Measurements from ENCODE around the gene CTIF.

The CTIF gene

DNA sequence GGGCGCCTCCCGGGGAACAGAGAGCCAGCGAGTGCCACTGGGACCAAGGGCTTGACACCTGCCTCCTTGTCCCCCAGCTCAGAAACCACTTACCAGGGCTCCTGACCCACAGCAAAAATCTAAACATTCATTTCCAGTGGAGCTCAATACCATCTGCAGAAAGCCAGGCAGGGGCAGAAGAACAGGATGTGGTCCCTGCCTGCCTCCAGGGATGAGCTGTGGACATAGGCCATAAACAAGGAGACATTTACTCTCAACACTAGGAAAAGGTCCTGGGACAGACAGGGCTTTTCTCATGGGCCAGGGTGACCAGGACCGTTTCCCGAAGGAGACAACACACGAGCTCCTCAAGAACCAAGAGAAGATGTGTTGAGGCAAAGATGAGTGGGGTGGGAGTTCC, 203.0 kb downstream of the CTIF start:
- H3K36me3 Mint-ChIP-seq (ENCODE audit: low read depth) = no peaks in the 10 kb centered on the region
- H3K4me3 Mint-ChIP-seq = no peak overlapping the region
- no peaks in the 10 kb centered on the region for H3K27me3 Mint-ChIP-seq
- H3K4me1 Mint-ChIP-seq (ENCODE audit: low read depth) = no peaks in the 10 kb centered on the region
- H3K9me3 Mint-ChIP-seq = no peaks in the 10 kb centered on the region
- H3K27ac Mint-ChIP-seq = no peak overlapping the region

DNA sequence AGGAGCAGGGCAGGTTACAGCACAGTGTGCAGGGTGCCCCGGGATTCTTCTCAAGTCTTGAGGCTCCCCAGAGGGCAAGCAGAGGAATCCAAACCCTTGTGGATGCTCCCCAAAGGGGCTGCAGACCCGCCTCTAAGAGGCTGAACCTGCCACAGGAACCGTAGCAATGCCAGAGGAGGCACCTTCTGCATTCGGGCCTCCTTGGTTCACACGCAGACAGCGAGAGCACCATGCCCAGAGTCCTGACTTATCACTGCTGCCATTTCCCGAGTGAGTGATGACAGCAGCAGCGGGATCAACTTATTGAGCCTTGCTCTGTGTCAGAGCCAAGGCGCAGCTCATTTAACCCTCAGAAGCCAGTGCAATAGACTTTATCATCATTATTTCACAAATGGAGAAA, 203.5 kb downstream of the CTIF start:
- H3K4me3 Mint-ChIP-seq = no peak overlapping the region
- H3K9me3 Mint-ChIP-seq = no peaks in the 10 kb centered on the region

DNA sequence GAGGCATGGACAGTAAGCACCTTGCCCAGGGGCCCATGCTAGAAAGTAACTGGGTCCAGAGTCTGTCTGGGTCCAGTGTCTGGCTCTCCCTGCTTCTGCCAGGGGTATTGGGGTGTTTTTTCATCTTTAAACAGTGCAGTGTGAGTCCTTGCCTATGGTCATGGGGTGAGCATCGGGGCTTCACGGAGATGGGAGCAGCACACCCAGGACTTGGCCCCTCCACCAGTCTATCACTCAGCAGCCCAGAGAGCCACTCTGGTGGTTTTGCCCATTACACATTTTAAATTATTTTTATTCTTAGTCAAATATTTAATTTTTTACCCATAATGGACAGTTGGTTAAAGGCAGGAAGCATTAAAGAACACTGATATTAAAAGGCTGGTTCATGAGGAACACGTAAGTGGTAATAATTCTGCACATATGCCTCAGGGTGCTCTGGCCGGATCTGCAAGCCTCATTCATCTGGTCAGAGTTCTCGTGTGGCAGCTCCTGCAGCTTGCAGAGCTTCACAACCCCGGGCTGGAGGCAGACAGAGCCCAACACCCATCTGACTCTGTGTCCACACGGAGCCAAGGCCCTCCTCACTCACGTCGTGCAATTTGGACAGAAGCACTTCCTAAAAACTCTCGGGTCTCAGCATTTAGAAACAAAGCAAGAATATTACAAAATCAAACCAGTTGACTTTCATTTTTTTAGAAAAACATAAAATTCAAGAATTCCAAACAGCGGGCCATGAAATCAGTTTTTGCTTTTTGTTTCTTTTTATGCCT, 204.1 kb downstream of the CTIF start:
- no peaks in the 10 kb centered on the region for H3K9me3 Mint-ChIP-seq
- H3K4me3 Mint-ChIP-seq = no peak overlapping the region
- no peaks in the 10 kb centered on the region for H3K27me3 Mint-ChIP-seq
- no peaks in the 10 kb centered on the region for H3K4me1 Mint-ChIP-seq (ENCODE audit: low read depth)
- H3K36me3 Mint-ChIP-seq (ENCODE audit: low read depth) = no peaks in the 10 kb centered on the region
- no peak overlapping the region for H3K27ac Mint-ChIP-seq

More for the DNA sequence above, 203.5 kb downstream of the CTIF start:
- Mint-ChIP-seq H3K27ac (no peak overlapping the region), H3K27me3 (no peaks in the 10 kb centered on the region), H3K4me1 (ENCODE audit: low read depth) (no peaks in the 10 kb centered on the region), H3K36me3 (ENCODE audit: low read depth) (no peaks in the 10 kb centered on the region)

DNA sequence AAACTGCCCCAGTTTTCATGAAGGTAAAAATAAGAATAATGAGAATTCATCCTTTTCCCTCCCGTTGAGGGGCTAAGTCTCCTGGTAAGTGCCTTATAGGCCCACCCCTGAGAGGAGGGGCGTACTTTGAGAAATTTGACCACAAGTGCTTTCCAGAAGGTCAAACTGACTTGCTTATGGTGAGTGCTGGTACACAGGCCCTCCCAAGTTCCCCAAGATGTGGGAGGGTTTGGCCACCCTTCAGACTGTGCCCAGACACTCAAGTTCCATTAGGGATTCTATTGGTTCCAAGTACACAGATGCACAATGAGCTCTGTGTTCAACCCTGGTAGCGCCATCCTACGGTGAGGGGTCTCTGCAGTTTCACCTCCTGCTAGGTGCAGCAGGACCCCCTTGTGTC, 205.1 kb downstream of the CTIF start:
- Mint-ChIP-seq H3K27ac (no peak overlapping the region), H3K27me3 (no peaks in the 10 kb centered on the region), H3K4me1 (ENCODE audit: low read depth) (no peaks in the 10 kb centered on the region), H3K4me3 (no peak overlapping the region), H3K9me3 (no peaks in the 10 kb centered on the region), H3K36me3 (ENCODE audit: low read depth) (no peaks in the 10 kb centered on the region)

DNA sequence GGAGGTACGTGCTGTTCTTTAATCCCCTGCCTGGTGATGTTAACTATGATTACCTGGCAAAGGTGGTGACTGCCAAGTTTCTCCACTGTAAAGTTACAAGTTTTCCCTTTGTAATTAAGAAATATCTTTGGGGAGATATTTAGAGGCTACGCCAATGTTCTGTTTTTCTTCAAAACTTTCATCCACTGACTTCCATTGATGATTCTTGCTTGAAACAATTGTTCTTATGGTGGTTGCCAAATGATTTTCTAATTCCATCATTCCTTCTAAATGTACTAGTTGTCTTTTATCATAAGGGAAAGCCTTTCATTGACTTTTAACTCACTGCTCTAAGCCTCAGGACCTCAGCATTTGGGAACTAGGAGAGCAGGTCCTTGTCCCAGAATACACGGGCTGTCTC, 206.5 kb downstream of the CTIF start:
- Mint-ChIP-seq H3K36me3 (ENCODE audit: low read depth) (no peaks in the 10 kb centered on the region), H3K4me3 (no peak overlapping the region), H3K27ac (no peak overlapping the region), H3K27me3 (no peaks in the 10 kb centered on the region), H3K4me1 (ENCODE audit: low read depth) (no peaks in the 10 kb centered on the region), H3K9me3 (no peaks in the 10 kb centered on the region)

DNA sequence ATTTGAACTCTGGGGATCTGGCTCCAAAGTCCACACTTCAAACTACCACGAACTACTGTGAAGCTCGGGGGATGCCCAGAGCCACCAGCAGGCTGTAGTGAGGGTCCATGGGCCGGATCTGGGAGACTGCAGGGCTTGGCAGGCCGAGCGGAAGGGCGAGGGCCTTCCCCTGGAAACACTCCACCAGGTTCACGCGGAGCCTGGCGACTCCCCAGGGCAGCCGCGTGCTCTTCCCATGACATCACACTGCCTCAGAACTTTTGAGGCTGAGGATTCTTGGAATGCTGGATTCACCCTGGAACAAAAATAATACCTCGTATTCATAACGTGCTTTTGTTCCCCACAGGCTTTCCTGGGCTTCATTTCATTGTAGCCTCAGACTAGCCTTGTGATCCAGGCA, 210.9 kb downstream of the CTIF start:
- no peaks in the 10 kb centered on the region for H3K9me3 Mint-ChIP-seq
- no peaks in the 10 kb centered on the region for H3K4me1 Mint-ChIP-seq (ENCODE audit: low read depth)
- peaks cover 3% of the 10 kb centered on the region for H3K27me3 Mint-ChIP-seq
- no peaks in the 10 kb centered on the region for H3K36me3 Mint-ChIP-seq (ENCODE audit: low read depth)
- no peak overlapping the region for H3K27ac Mint-ChIP-seq
- H3K4me3 Mint-ChIP-seq = no peak overlapping the region

DNA sequence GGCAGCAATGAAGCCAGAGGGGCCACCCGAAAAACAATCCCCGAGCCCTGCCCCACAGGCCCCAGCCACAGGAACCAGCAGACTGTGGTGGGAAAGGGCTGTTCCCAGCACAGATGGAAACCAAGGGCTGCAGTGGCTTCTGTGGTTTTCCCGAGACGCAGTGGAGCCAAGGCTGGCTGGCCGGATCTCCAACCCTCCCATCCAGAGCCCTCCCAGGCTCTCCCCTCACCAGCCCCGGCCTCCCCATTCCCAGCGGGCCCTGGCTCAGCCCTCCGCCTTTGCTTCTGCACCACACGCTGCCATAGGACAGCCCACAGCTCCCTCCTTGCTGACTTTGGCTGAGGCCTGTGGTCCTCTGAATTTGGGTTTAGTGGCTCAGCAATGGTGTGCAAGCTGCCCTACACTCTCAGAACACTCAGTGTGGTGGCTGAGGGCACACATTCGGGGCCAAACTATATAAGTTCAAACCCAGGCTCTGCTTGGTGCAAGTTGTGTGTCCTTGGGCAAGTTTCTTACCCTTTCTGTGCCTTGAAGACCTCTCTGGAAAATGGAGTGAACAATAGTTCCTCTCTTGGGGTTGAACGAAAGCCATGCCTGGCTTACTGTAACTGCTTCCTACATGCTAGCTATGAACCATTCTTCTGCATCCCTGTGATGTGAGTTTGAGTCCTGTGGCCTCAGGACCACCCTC, 211.8 kb downstream of the CTIF start:
- H3K36me3 Mint-ChIP-seq (ENCODE audit: low read depth) = no peaks in the 10 kb centered on the region
- no peak overlapping the region for H3K4me3 Mint-ChIP-seq
- H3K27ac Mint-ChIP-seq = no peak overlapping the region
- H3K4me1 Mint-ChIP-seq (ENCODE audit: low read depth) = peaks cover 4% of the 10 kb centered on the region
- peaks cover 3% of the 10 kb centered on the region for H3K27me3 Mint-ChIP-seq
- no peaks in the 10 kb centered on the region for H3K9me3 Mint-ChIP-seq

DNA sequence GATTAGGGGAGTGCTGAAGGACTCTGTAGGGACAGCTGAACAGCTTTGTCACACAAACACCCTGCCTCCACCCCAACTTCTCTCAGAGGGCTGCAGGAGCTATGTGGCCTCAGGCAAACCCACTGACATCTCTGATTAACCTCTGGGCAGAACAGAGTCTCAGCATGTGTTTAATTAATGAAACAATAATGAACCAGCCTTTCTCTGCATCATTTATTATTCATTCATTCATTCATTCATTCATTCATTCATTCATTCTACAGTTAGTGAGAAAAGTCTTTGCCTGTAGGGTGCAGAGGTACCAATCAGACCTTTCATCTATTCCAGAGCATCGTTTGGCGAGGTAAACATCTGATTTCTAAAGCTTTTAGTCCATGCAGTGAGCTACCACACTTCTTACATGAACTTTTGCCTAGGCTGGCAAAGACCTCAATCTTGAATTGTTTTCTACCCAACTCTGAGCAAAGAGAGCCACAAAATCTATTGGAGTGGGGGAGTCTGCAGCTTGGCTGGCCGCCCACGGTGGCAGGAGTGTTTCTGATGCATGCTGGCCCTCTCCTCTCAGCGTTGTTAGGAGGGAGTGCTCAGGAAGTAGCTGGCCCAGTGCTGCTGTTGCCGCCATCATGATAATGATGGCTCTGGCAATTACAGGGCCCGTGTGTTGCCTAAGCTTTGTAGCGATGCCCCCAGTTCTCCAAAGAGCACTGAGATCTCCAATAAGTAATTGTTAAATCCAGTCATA, 213.1 kb downstream of the CTIF start:
- no peaks in the 10 kb centered on the region for H3K36me3 Mint-ChIP-seq (ENCODE audit: low read depth)
- H3K27ac Mint-ChIP-seq = no peak overlapping the region
- no peaks in the 10 kb centered on the region for H3K9me3 Mint-ChIP-seq
- no peak overlapping the region for H3K4me3 Mint-ChIP-seq
- H3K4me1 Mint-ChIP-seq (ENCODE audit: low read depth) = peaks cover 4% of the 10 kb centered on the region
- peaks cover 3% of the 10 kb centered on the region for H3K27me3 Mint-ChIP-seq

DNA sequence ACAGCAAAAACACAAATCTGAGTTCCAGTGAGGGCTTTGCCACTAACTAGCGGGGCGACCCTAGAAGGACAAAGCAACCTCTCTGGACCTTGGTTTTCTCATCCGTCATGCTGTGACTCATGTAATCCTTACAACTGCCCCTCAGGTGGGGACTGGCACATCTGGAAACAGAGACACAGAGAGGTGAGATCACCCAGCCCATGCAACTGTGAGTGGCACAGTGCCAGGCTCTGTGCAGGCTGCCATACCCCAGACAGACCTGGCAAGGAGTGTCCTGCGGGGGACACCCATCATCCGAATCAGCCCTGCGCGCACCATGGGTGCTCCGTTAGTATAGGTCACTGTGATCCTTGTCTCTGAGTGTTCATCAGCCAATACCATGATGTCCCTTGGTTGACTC, 213.6 kb downstream of the CTIF start:
- no peaks in the 10 kb centered on the region for H3K36me3 Mint-ChIP-seq (ENCODE audit: low read depth)
- peaks cover 4% of the 10 kb centered on the region for H3K4me1 Mint-ChIP-seq (ENCODE audit: low read depth)
- H3K9me3 Mint-ChIP-seq = no peaks in the 10 kb centered on the region
- peaks cover 3% of the 10 kb centered on the region for H3K27me3 Mint-ChIP-seq
- H3K27ac Mint-ChIP-seq = no peak overlapping the region
- no peak overlapping the region for H3K4me3 Mint-ChIP-seq

DNA sequence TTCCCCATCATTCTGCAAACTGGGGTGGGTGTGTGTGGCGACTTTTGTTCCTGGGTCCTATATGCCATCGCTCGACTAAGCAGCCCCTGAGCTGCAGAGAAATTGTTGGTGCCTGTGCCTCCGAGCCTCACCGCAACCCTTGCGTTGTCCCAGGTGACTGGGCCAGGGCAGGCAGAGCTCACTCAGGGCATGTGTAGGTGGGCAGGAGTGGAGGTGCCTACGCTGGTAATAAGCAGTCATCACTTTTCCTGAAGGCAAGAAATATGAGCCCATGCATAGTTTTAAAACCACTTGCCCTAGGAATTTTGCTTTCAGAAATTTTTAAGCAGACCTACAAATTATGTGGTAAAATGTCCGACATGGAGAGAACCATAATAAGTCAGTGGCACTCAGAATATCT, 214.1 kb downstream of the CTIF start:
- no peak overlapping the region for H3K27ac Mint-ChIP-seq
- H3K4me1 Mint-ChIP-seq (ENCODE audit: low read depth) = peaks cover 4% of the 10 kb centered on the region
- H3K27me3 Mint-ChIP-seq = peaks cover 3% of the 10 kb centered on the region
- no peaks in the 10 kb centered on the region for H3K9me3 Mint-ChIP-seq
- H3K4me3 Mint-ChIP-seq = no peak overlapping the region
- no peaks in the 10 kb centered on the region for H3K36me3 Mint-ChIP-seq (ENCODE audit: low read depth)

DNA sequence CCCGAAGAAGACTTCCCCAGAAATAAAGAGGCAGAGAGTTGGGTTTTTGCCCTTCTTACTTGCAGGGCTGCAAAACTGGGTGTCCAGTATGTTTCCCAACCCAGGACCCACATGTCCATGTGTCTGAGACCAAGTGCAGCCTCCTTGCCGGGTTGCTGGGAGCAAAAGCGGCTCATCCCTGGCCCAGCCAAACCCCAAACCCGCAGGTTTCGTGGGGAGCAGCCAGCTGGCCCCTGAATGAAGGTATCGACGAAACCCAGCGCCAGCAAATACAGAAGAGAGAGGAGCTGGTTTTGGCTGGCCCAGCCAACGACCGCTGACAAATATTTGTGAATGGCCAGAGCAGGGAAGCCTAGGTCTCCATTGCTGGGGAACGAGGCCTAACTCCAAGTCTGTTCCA, 214.9 kb downstream of the CTIF start:
- Mint-ChIP-seq H3K27me3 (peaks cover 3% of the 10 kb centered on the region), H3K4me1 (ENCODE audit: low read depth) (peaks cover 4% of the 10 kb centered on the region), H3K36me3 (ENCODE audit: low read depth) (no peaks in the 10 kb centered on the region), H3K4me3 (no peak overlapping the region), H3K9me3 (no peaks in the 10 kb centered on the region), H3K27ac (no peak overlapping the region)

DNA sequence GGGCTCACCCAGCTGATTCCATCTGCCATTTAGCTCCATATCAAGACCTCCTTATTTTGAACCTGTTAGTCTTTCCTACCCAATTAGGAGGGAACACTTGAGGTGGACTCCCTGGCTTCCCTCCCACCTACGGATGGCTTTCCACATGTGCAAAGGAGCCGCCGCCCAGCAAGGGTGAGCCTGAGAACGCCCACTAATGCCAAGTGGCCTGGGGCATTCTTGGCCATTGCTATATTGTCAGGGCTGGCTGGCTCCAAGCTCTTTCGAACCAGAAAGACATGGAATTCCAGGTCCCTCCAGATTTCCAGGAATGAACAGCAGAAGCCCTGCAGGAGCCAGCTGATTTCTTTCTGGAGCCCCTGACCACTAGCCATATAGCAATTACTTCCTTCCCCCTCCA, 215.7 kb downstream of the CTIF start:
- Mint-ChIP-seq H3K36me3 (ENCODE audit: low read depth) (no peaks in the 10 kb centered on the region), H3K9me3 (no peaks in the 10 kb centered on the region), H3K27me3 (peaks cover 3% of the 10 kb centered on the region), H3K27ac (no peak overlapping the region), H3K4me3 (no peak overlapping the region), H3K4me1 (ENCODE audit: low read depth) (peaks cover 4% of the 10 kb centered on the region)

DNA sequence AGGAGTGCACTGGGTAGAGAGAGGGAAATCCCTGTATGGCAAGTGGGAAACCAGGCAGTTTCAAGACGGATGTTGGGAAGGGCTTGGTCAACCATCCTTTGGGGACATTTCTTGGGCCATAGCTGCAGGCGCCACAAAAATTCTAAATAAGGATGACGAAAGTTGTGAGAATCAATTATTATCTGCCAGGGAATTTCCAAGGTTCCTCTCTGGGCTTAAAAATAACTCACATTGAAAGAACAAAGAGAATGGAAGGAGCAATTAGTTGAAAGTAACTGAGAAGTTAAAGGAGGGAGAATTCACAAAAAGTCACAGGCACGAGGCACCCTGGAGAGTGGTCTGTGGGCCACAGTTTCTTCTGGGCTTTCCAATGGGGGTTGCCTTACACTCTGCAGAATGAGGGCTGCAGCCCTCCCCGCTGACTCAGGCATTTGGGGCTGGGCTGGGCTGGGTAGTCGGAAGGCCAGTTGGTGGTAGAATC, 216.2 kb downstream of the CTIF start:
- H3K27me3 Mint-ChIP-seq = peaks cover 3% of the 10 kb centered on the region
- no peaks in the 10 kb centered on the region for H3K9me3 Mint-ChIP-seq
- no peak overlapping the region for H3K27ac Mint-ChIP-seq
- H3K36me3 Mint-ChIP-seq (ENCODE audit: low read depth) = no peaks in the 10 kb centered on the region
- H3K4me3 Mint-ChIP-seq = no peak overlapping the region
- H3K4me1 Mint-ChIP-seq (ENCODE audit: low read depth) = peaks cover 4% of the 10 kb centered on the region

DNA sequence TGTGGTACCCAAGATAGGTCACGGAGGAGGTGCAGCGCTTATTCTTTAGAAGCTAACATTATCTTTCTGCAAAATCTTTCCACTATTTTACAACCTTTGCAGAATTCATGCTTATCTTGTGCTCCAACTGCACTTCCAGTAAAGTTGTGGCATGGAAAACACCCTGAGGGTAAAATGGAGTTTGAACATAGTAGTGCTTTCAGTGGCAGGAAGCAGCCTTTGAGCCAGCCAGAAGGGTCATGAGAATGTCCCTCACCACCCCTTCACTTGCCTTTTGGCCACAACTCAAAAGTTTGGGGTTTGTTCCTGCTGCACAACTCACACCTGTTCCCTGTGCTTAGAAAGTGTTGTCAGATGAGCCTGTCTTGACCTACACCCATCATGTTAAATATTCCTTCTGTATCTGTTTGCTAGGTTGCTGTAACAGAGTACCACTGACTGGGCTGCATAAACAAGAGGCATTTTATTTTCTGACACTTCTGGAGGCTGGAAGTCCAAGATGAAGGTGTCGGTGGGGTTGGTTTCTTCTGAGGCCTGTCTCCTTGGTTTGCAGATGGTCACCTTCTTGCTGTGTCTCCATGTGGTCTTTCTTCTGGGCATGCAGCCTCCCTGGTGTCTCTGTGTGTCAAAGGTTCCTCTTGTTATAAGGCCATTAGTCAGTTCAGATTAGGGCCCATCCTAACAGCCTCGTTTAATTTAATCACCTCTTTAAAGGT, 217.8 kb downstream of the CTIF start:
- Mint-ChIP-seq H3K36me3 (ENCODE audit: low read depth) (no peaks in the 10 kb centered on the region), H3K4me1 (ENCODE audit: low read depth) (peaks cover 4% of the 10 kb centered on the region), H3K4me3 (no peak overlapping the region), H3K27me3 (no peaks in the 10 kb centered on the region), H3K27ac (no peak overlapping the region), H3K9me3 (no peaks in the 10 kb centered on the region)

DNA sequence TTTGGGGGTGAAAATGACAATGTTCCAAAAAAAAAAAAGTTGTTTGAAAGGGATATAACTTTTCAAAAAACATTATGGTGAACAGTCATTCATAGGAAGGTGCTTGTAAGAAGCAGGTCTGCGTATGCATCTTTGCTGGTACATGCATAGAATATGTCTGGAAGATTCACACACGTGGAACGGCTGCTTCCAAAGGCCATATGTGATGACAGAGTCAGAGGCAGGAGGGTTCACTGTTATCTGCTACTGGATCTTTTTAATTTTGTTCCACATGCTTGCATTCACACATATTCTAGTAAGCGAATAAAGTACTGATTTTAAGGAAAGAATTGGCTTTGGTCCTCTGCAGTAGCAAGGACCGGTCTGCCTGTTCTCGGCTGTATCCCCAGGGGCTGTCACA, 218.5 kb downstream of the CTIF start:
- Mint-ChIP-seq H3K4me1 (ENCODE audit: low read depth) (peaks cover 4% of the 10 kb centered on the region), H3K9me3 (no peaks in the 10 kb centered on the region), H3K27ac (no peak overlapping the region), H3K27me3 (no peaks in the 10 kb centered on the region), H3K4me3 (no peak overlapping the region), H3K36me3 (ENCODE audit: low read depth) (no peaks in the 10 kb centered on the region)

All from stimulated activated naive CD8-positive, alpha-beta T cell treated with anti-CD3 and anti-CD28 coated beads, Interleukin-15, Interleukin-2, amounts not matched to agents 100 ng/mL and 50 ng/mL, for 24 hours (primary cell).